Upper lobe of right lung (tissue), 1 donor: ENCODE measurements around the gene CENPP. TPM values are rescaled to one million over a fixed set of nuclear protein-coding genes. Genes with fewer than 3 reads are reported as not detected.
A peak's percentile ranks its signal among the peaks of the same experiment; 100 is the strongest.

Experiments
- ATAC-seq: fragments of 200-7000 bp; cut with Tn5 transposase; one replicate; pipeline ENCODE4 v1.9.1; 2020; ENCODE audit warnings: mild to moderate bottlenecking, moderate library complexity
- DNase-seq: peaks from one replicate; pipeline ENCODE4 v3.0.0-alpha.2; 2020
- H3K27ac ChIP-seq: fragments of 200-600 bp; one replicate; pipeline ENCODE4 v1.8.0; 2022
- H3K27me3 ChIP-seq: fragments of 200-600 bp; one replicate; pipeline ENCODE4 v1.8.0; 2022; ENCODE audit warnings: mild to moderate bottlenecking
- H3K36me3 ChIP-seq: fragments of 200-600 bp; one replicate; pipeline ENCODE4 v1.8.0; 2022
- H3K4me1 ChIP-seq: fragments of 200-600 bp; one replicate; pipeline ENCODE4 v1.8.0; 2022
- H3K4me3 ChIP-seq: fragments of 200-600 bp; one replicate; pipeline ENCODE4 v1.8.0; 2022; ENCODE audit warnings: mild to moderate bottlenecking
- H3K9me3 ChIP-seq: fragments of 200-600 bp; one replicate; pipeline ENCODE4 v1.8.0; 2022
- CTCF ChIP-seq: fragments of 200-600 bp; IDR thresholded peaks from one replicate; pipeline ENCODE4 v1.8.0; 2022; ENCODE audit warnings: antibody characterized with exemption
- intact Hi-C: fragments of 100-400 bp; cut with DNase I; formaldehyde crosslinking; loops from one replicate; pipeline ENCODE4 v1.11.0; 2022
- total RNA-seq: library from RNA; stranded (reverse); fragmentation: NEBNext Ultra II Directional; extraction: Animal tissue kit (Norgen Biotek cat#: 25700); gene quantifications from one replicate; pipeline ENCODE4 v1.2.1, GENCODE V29; 2021
- donor health status: DM: no; HTN: yes; CAD: no; lungs with severe emphysema.

Gene CENPP
- total RNA-seq, 1 donor from 2014 or later = 4.0 TPM

GRCh38 chr9:92598382-92598781 lies 272.6 kb downstream of the CENPP start:
- no peak overlapping the region for H3K4me3 ChIP-seq
- no peaks in the 10 kb centered on the region for H3K27me3 ChIP-seq
- H3K36me3 ChIP-seq = no peaks in the 10 kb centered on the region
- ATAC-seq (peak; percentile 27), DNase-seq (no peak)
- peak overlapping the region; percentile 58 for H3K27ac ChIP-seq
- no peak for TF ChIP-seq CTCF
- peaks cover 31% of the 10 kb centered on the region for H3K4me1 ChIP-seq
- intact Hi-C loops = no loop called here
- no peaks in the 10 kb centered on the region for H3K9me3 ChIP-seq

GRCh38 chr9:92599938-92600461 lies 274.2 kb downstream of the CENPP start:
- no peaks in the 10 kb centered on the region for H3K27me3 ChIP-seq
- no peak overlapping the region for H3K4me3 ChIP-seq
- H3K27ac ChIP-seq = peak overlapping the region; percentile 30
- DNase-seq (no peak), ATAC-seq (no peak)
- no peaks in the 10 kb centered on the region for H3K9me3 ChIP-seq
- intact Hi-C loops = no loop called here
- H3K4me1 ChIP-seq = peaks cover 24% of the 10 kb centered on the region
- TF ChIP-seq CTCF = no peak
- no peaks in the 10 kb centered on the region for H3K36me3 ChIP-seq

- H3K36me3 ChIP-seq = no peaks in the 10 kb centered on the region
- intact Hi-C loops = no loop called here
- no peaks in the 10 kb centered on the region for H3K9me3 ChIP-seq
- DNase-seq (no peak), ATAC-seq (peak; percentile 28)
- H3K4me3 ChIP-seq = no peak overlapping the region
- no peaks in the 10 kb centered on the region for H3K27me3 ChIP-seq
- peaks cover 24% of the 10 kb centered on the region for H3K4me1 ChIP-seq
- peak overlapping the region; percentile 51 for H3K27ac ChIP-seq
- no peak for TF ChIP-seq CTCF
These were observed 274.9 kb downstream of the CENPP start for GRCh38 chr9:92600462-92601261.

- Histone ChIP-seq H3K27ac (peak overlapping the region; percentile 51), H3K4me3 (no peak overlapping the region), H3K36me3 (no peaks in the 10 kb centered on the region), H3K9me3 (no peaks in the 10 kb centered on the region), H3K4me1 (peaks cover 24% of the 10 kb centered on the region), H3K27me3 (no peaks in the 10 kb centered on the region)
- intact Hi-C loops = no loop called here
- TF ChIP-seq CTCF = no peak
- ATAC-seq (no peak), DNase-seq (no peak)
These were observed 275.7 kb downstream of the CENPP start for GRCh38 chr9:92601451-92601850.

- intact Hi-C loops = no loop called here
- TF ChIP-seq CTCF = no peak
These were observed 276.7 kb downstream of the CENPP start for GRCh38 chr9:92602413-92602812.

More at GRCh38 chr9:92602413-92602812, 276.7 kb downstream of the CENPP start:
- no peak overlapping the region for H3K4me3 ChIP-seq
- H3K27ac ChIP-seq = no peak overlapping the region
- H3K9me3 ChIP-seq = no peaks in the 10 kb centered on the region
- H3K27me3 ChIP-seq = no peaks in the 10 kb centered on the region
- no peak for DNase-seq
- H3K4me1 ChIP-seq = peaks cover 21% of the 10 kb centered on the region
- no peaks in the 10 kb centered on the region for H3K36me3 ChIP-seq
- ATAC-seq = no peak
